Activated B cell treated with CpG ODN at 0.5 μM for 24 hours (primary cell): ENCODE data around the gene TRAPPC2. TPM values are rescaled to one million over a fixed set of nuclear protein-coding genes. Genes with fewer than 3 reads are reported as not detected.
A peak's percentile ranks its signal among the peaks of the same experiment; 100 is the strongest.

Source experiments
- ATAC-seq: fragments of 200-7000 bp; cut with Tn5 transposase; one replicate; pipeline ENCODE4 v1.10.0; 2021; ENCODE audit warnings: low read depth, mild to moderate bottlenecking, moderate library complexity
- CTCF ChIA-PET: fragments of 350-600 bp; sonication (Branson Sonifier 250); formaldehyde crosslinking; loops from one replicate; lab custom pipeline; 2021; ENCODE audit warnings: antibody characterized with exemption; lab: Charles Lee
- POLR2A ChIA-PET: fragments of 350-600 bp; sonication (Branson Sonifier 250); formaldehyde crosslinking; loops from one replicate; lab custom pipeline; 2021; ENCODE audit warnings: antibody characterized with exemption; lab: Charles Lee
- DNase-seq: peaks from one replicate; pipeline ENCODE4 v3.0.0; 2022
- H3K27ac Mint-ChIP-seq: one replicate; pipeline ENCODE4 v1.8.0; 2020; ENCODE audit warnings: mixed read lengths
- H3K27me3 Mint-ChIP-seq: one replicate; pipeline ENCODE4 v1.8.0; 2021; ENCODE audit warnings: mixed read lengths
- H3K36me3 Mint-ChIP-seq: one replicate; pipeline ENCODE4 v1.8.0; 2021; ENCODE audit warnings: low read depth, mixed read lengths
- H3K4me1 Mint-ChIP-seq: one replicate; pipeline ENCODE4 v1.8.0; 2021; ENCODE audit warnings: mixed read lengths
- H3K4me3 Mint-ChIP-seq: one replicate; pipeline ENCODE4 v1.8.0; 2020; ENCODE audit warnings: mild to moderate bottlenecking, mixed read lengths
- H3K9me3 Mint-ChIP-seq: one replicate; pipeline ENCODE4 v1.8.0; 2020; ENCODE audit warnings: mixed read lengths
- intact Hi-C: fragments of 100-400 bp; cut with micrococcal nuclease; formaldehyde crosslinking; loops from one replicate; pipeline ENCODE4 v1.15.1; 2024
- total RNA-seq: library from RNA; stranded (reverse); gene quantifications from 2 replicates; pipeline ENCODE4 v1.2.3, GENCODE V29; 2022
- TF ChIP-seq, protein P1 (sequence below): fragments of 200-600 bp; IDR thresholded peaks from one replicate; pipeline ENCODE4 v1.8.0; 2022; ENCODE audit warnings: antibody characterized with exemption, mild to moderate bottlenecking

TRAPPC2 gene
- total RNA-seq, 1 donor from 2014 or later = 26.7 TPM

- intact Hi-C loops = no loop called here
- Mint-ChIP-seq H3K4me3 (peak overlapping the region; percentile 49), H3K4me1 (peaks cover 81% of the 10 kb centered on the region), H3K36me3 (peaks cover 15% of the 10 kb centered on the region), H3K27ac (peak overlapping the region; percentile 47), H3K9me3 (no peaks in the 10 kb centered on the region), H3K27me3 (no peaks in the 10 kb centered on the region)
- POLR2A ChIA-PET = interaction anchor here (1.0 to 2.8 kb wide), 3 partner anchors 16 to 41 kb away, joined by 3 to 16 read pairs (median 4); partner anchors contain the start of genes OFD1 and TRAPPC2
- TF ChIP-seq, protein P1, sequence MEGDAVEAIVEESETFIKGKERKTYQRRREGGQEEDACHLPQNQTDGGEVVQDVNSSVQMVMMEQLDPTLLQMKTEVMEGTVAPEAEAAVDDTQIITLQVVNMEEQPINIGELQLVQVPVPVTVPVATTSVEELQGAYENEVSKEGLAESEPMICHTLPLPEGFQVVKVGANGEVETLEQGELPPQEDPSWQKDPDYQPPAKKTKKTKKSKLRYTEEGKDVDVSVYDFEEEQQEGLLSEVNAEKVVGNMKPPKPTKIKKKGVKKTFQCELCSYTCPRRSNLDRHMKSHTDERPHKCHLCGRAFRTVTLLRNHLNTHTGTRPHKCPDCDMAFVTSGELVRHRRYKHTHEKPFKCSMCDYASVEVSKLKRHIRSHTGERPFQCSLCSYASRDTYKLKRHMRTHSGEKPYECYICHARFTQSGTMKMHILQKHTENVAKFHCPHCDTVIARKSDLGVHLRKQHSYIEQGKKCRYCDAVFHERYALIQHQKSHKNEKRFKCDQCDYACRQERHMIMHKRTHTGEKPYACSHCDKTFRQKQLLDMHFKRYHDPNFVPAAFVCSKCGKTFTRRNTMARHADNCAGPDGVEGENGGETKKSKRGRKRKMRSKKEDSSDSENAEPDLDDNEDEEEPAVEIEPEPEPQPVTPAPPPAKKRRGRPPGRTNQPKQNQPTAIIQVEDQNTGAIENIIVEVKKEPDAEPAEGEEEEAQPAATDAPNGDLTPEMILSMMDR = no peak
- DNase-seq = no peak
- ATAC-seq = no peak
- CTCF ChIA-PET = no interaction called here
Measured at GRCh38 chrX:13693341-13693961, 41.0 kb downstream of the TRAPPC2 start.

- H3K36me3 Mint-ChIP-seq = peaks cover 15% of the 10 kb centered on the region
- no peaks in the 10 kb centered on the region for H3K27me3 Mint-ChIP-seq
- no peaks in the 10 kb centered on the region for H3K9me3 Mint-ChIP-seq
- ATAC-seq (no peak), DNase-seq (no peak)
- intact Hi-C loops = no loop called here
- TF ChIP-seq, protein P1 = no peak
- ChIA-PET POLR2A (interaction anchor here (1.0 to 2.8 kb wide), 2 partner anchors 24 to 42 kb away, joined by 3 to 16 read pairs; partner anchors contain the start of genes OFD1 and TRAPPC2), CTCF (no interaction called here)
- peak overlapping the region; percentile 49 for H3K4me3 Mint-ChIP-seq
- H3K27ac Mint-ChIP-seq = peak overlapping the region; percentile 47
- H3K4me1 Mint-ChIP-seq = peaks cover 81% of the 10 kb centered on the region
Measured at GRCh38 chrX:13692771-13693231, 41.6 kb downstream of the TRAPPC2 start.

GRCh38 chrX:13691841-13692371 lies 42.5 kb downstream of the TRAPPC2 start:
- Mint-ChIP-seq H3K4me3 (peak overlapping the region; percentile 49), H3K27ac (peak overlapping the region; percentile 63), H3K9me3 (no peaks in the 10 kb centered on the region), H3K27me3 (no peaks in the 10 kb centered on the region), H3K36me3 (peaks cover 13% of the 10 kb centered on the region), H3K4me1 (peaks cover 77% of the 10 kb centered on the region)
- ATAC-seq (no peak), DNase-seq (no peak)
- TF ChIP-seq, protein P1 = no peak
- POLR2A ChIA-PET = interaction anchor here (0.6 to 6.2 kb wide), 5 partner anchors 22 to 292 kb away, joined by 3 to 55 read pairs (median 16); partner anchors contain the start of genes OFD1 and TRAPPC2
- CTCF ChIA-PET = no interaction called here
- intact Hi-C loops = no loop called here

GRCh38 chrX:13690836-13691235 lies 43.6 kb downstream of the TRAPPC2 start:
- intact Hi-C loops = no loop called here
- H3K9me3 Mint-ChIP-seq = no peaks in the 10 kb centered on the region
- ATAC-seq = no peak
- no peaks in the 10 kb centered on the region for H3K27me3 Mint-ChIP-seq
- CTCF ChIA-PET = no interaction called here
- H3K4me1 Mint-ChIP-seq = peaks cover 69% of the 10 kb centered on the region
- peak overlapping the region; percentile 84 for H3K27ac Mint-ChIP-seq
- POLR2A ChIA-PET = interaction anchor here (6.0 to 6.2 kb wide), 2 partner anchors 21 to 43 kb away, joined by 39 to 55 read pairs; partner anchors contain the start of genes OFD1 and TRAPPC2
- TF ChIP-seq, protein P1 = no peak
- H3K4me3 Mint-ChIP-seq = peak overlapping the region; percentile 91
- no peak for DNase-seq
- peaks cover 10% of the 10 kb centered on the region for H3K36me3 Mint-ChIP-seq

- H3K36me3 Mint-ChIP-seq = peaks cover 7% of the 10 kb centered on the region
Measured at GRCh38 chrX:13689741-13690211, 44.6 kb downstream of the TRAPPC2 start.

More at GRCh38 chrX:13689741-13690211, 44.6 kb downstream of the TRAPPC2 start:
- H3K27me3 Mint-ChIP-seq = no peaks in the 10 kb centered on the region
- ChIA-PET POLR2A (interaction anchor here (0.7 to 6.2 kb wide), 6 partner anchors 13 to 44 kb away, joined by 3 to 55 read pairs (median 12); partner anchors contain the start of genes OFD1, TCEANC and TRAPPC2), CTCF (interaction anchor here (0.8 kb wide), 1 partner anchor 68 kb away, joined by 3 read pairs; no protein-coding TSS in a partner anchor)
- no peak for DNase-seq
- peak overlapping the region; percentile 91 for H3K4me3 Mint-ChIP-seq
- intact Hi-C loops = loop anchor here (1.0 kb wide), 2 partner anchors 8 to 31 kb away; no protein-coding TSS in a partner anchor
- peak overlapping the region; percentile 89 for H3K27ac Mint-ChIP-seq
- TF ChIP-seq, protein P1 = no peak
- no peak for ATAC-seq
- H3K4me1 Mint-ChIP-seq = peaks cover 67% of the 10 kb centered on the region
- no peaks in the 10 kb centered on the region for H3K9me3 Mint-ChIP-seq
